Upper lobe of left lung (tissue), 4 donors: ENCODE results near the gene NF1.

Experiments used
- EP300 ChIP-seq, 4 donors: sonication (generic); formaldehyde crosslinking; IDR thresholded peaks; one replicate each; pipeline ENCODE4 v1.5.1; 2017; ENCODE audit warnings: antibody characterized with exemption in 4 of 4, control low read depth in 2 of 4
- POLR2AphosphoS5 ChIP-seq, 2 donors: sonication (generic); formaldehyde crosslinking; IDR thresholded peaks; one replicate each; pipeline ENCODE4 v1.5.1; 2017; ENCODE audit warnings: antibody characterized with exemption in 2 of 2
- TF ChIP-seq, protein P1 (sequence below), 6 experiments: fragments of 450-650 bp in 4 of 6; fragments of 200-600 bp in 2 of 6; sonication (generic) in 2 of 6; IDR thresholded peaks; one replicate each; pipeline ENCODE4 v1.5.1; 2016 to 2019; ENCODE audit warnings: antibody characterized with exemption in 6 of 6

DNA sequence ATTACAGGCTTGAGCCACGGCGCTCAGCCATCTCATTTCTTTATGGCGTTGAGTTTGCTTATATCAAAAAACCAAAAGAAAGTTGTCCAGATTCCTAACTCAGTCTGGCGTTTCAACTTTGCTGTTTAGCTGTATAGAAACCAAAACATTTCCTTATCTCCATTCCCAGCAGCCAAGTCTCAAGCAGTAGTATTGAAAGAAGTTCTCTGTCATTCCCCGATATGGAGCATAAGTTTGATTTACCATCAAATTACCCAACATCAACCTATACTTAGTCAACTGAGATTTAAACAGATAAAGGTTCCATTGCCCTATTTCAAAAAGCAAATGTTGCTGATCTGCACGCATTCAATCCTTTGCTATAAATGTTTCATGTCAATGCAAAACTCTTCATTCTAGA lies 269.2 kb downstream of the NF1 start:
- no peak for TF ChIP-seq EP300 (IDR thresholded peaks at IDR 0.05)
- TF ChIP-seq, protein P1, sequence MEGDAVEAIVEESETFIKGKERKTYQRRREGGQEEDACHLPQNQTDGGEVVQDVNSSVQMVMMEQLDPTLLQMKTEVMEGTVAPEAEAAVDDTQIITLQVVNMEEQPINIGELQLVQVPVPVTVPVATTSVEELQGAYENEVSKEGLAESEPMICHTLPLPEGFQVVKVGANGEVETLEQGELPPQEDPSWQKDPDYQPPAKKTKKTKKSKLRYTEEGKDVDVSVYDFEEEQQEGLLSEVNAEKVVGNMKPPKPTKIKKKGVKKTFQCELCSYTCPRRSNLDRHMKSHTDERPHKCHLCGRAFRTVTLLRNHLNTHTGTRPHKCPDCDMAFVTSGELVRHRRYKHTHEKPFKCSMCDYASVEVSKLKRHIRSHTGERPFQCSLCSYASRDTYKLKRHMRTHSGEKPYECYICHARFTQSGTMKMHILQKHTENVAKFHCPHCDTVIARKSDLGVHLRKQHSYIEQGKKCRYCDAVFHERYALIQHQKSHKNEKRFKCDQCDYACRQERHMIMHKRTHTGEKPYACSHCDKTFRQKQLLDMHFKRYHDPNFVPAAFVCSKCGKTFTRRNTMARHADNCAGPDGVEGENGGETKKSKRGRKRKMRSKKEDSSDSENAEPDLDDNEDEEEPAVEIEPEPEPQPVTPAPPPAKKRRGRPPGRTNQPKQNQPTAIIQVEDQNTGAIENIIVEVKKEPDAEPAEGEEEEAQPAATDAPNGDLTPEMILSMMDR (IDR thresholded peaks at IDR 0.05) = no peak
- TF ChIP-seq POLR2AphosphoS5 (IDR thresholded peaks at IDR 0.05) = no peak
